ENCODE results near the gene PAM.

Gene PAM

GRCh38 chr5:102781359-102781758 lies 26.3 kb downstream of the PAM start:
- no peak for DNase-seq (ENCODE audit: low read depth in 2 of 2)

GRCh38 chr5:102781786-102782185 lies 26.7 kb downstream of the PAM start:
- DNase-seq (ENCODE audit: low read depth in 2 of 2) = no peak

GRCh38 chr5:102782217-102782872 lies 27.2 kb downstream of the PAM start:
- no peak for DNase-seq (ENCODE audit: low read depth in 2 of 2)

- no peak for DNase-seq (ENCODE audit: low read depth in 2 of 2)
These were observed 32.0 kb downstream of the PAM start for GRCh38 chr5:102787134-102787533.

- no peak for DNase-seq (ENCODE audit: low read depth in 2 of 2)
These were observed 33.7 kb downstream of the PAM start for GRCh38 chr5:102788788-102789187.

GRCh38 chr5:102789469-102789868 lies 34.4 kb downstream of the PAM start:
- DNase-seq (ENCODE audit: low read depth in 2 of 2) = no peak

- no peak for DNase-seq (ENCODE audit: low read depth in 2 of 2)
These were observed 35.6 kb downstream of the PAM start for GRCh38 chr5:102790748-102791147.

- no peak for DNase-seq (ENCODE audit: low read depth in 2 of 2)
These were observed 37.6 kb downstream of the PAM start for GRCh38 chr5:102792705-102793104.

- no peak for DNase-seq (ENCODE audit: low read depth in 2 of 2)
These were observed 38.9 kb downstream of the PAM start for GRCh38 chr5:102794047-102794446.

- no peak for DNase-seq (ENCODE audit: low read depth in 2 of 2)
These were observed 39.7 kb downstream of the PAM start for GRCh38 chr5:102794677-102795331.

- no peak for DNase-seq (ENCODE audit: low read depth in 2 of 2)
These were observed 40.4 kb downstream of the PAM start for GRCh38 chr5:102795526-102795925.

- no peak for DNase-seq (ENCODE audit: low read depth in 2 of 2)
These were observed 40.9 kb downstream of the PAM start for GRCh38 chr5:102796009-102796408.

- DNase-seq (ENCODE audit: low read depth in 2 of 2) = no peak
These were observed 41.4 kb downstream of the PAM start for GRCh38 chr5:102796498-102796897.

GRCh38 chr5:102797322-102797884 lies 42.3 kb downstream of the PAM start:
- no peak for DNase-seq (ENCODE audit: low read depth in 2 of 2)

GRCh38 chr5:102798104-102798785 lies 43.1 kb downstream of the PAM start:
- DNase-seq (ENCODE audit: low read depth in 2 of 2) = no peak

GRCh38 chr5:102799017-102799416 lies 43.9 kb downstream of the PAM start:
- DNase-seq (ENCODE audit: low read depth in 2 of 2) = no peak

- no peak for DNase-seq (ENCODE audit: low read depth in 2 of 2)
These were observed 45.3 kb downstream of the PAM start for GRCh38 chr5:102800427-102800826.

GRCh38 chr5:102801371-102801770 lies 46.3 kb downstream of the PAM start:
- no peak for DNase-seq (ENCODE audit: low read depth in 2 of 2)

- DNase-seq (ENCODE audit: low read depth in 2 of 2) = no peak
These were observed 47.8 kb downstream of the PAM start for GRCh38 chr5:102802708-102803458.

- DNase-seq (ENCODE audit: low read depth in 2 of 2) = no peak
These were observed 52.9 kb downstream of the PAM start for GRCh38 chr5:102807878-102808502.

GRCh38 chr5:102809033-102809432 lies 53.9 kb downstream of the PAM start:
- DNase-seq (ENCODE audit: low read depth in 2 of 2) = no peak

- DNase-seq (ENCODE audit: low read depth in 2 of 2) = no peak
These were observed 56.9 kb downstream of the PAM start for GRCh38 chr5:102811972-102812371.
